Gastroesophageal sphincter (tissue), 4 donors: ENCODE results near the gene PSMA8. TPM values are rescaled to one million over a fixed set of nuclear protein-coding genes. Genes with fewer than 3 reads are reported as not detected.

Source experiments
- ATAC-seq: fragments of 150-250 bp; one replicate; pipeline ENCODE4 v1.9.1; 2016; ENCODE audit warnings: mild to moderate bottlenecking, moderate library complexity
- H3K27ac ChIP-seq, 4 donors: fragments of 200-600 bp; sonication (generic) in 3 of 4; 1 replicate in 3 of 4; 2 replicates in 1 of 4; pipeline ENCODE4 v1.5.1; 2016 to 2019
- H3K27me3 ChIP-seq: fragments of 200-600 bp; sonication (generic); one replicate; pipeline ENCODE4 v1.5.1; 2019
- H3K36me3 ChIP-seq, 2 donors: fragments of 200-600 bp; sonication (generic); one replicate each; pipeline ENCODE4 v1.5.1; 2019; ENCODE audit warnings: control low read depth in 1 of 2
- H3K4me1 ChIP-seq, 3 donors: fragments of 200-600 bp; sonication (generic); 1 replicate in 2 of 3; 2 replicates in 1 of 3; pipeline ENCODE4 v1.5.1; 2016 to 2019; ENCODE audit warnings: control low read depth in 2 of 3
- H3K4me3 ChIP-seq, 2 donors: fragments of 200-600 bp; sonication (generic); one replicate each; pipeline ENCODE4 v1.5.1; 2019; ENCODE audit warnings: mild to moderate bottlenecking in 1 of 2, moderate library complexity in 1 of 2
- H3K9me3 ChIP-seq, 3 donors: fragments of 200-600 bp; sonication (generic); one replicate each; pipeline ENCODE4 v1.5.1; 2017 to 2019; ENCODE audit warnings: control low read depth in 2 of 3
- EP300 ChIP-seq: sonication (generic); formaldehyde crosslinking; IDR thresholded peaks from one replicate; pipeline ENCODE4 v1.6.1; 2017; ENCODE audit warnings: antibody characterized with exemption, mild to moderate bottlenecking
- POLR2A ChIP-seq, 2 donors: fragments of 450-650 bp; IDR thresholded peaks; one replicate each; pipeline ENCODE4 v1.6.1; 2017; ENCODE audit warnings: antibody characterized with exemption in 2 of 2, mild to moderate bottlenecking in 2 of 2, moderate library complexity in 1 of 2
- POLR2AphosphoS5 ChIP-seq: sonication (generic); formaldehyde crosslinking; IDR thresholded peaks from one replicate; pipeline ENCODE4 v1.6.1; 2017; ENCODE audit warnings: antibody characterized with exemption
- WGBS, 2 donors: methylation state at CpG; one replicate each; pipeline ENCODE4 v1.1.5; 2018; ENCODE audit warnings: low coverage in 1 of 2; 5-methylcytosine and 5-hydroxymethylcytosine counted together
- total RNA-seq, 4 donors: library from RNA; depleted of rRNA; stranded (reverse); fragments of >200 nt; gene quantifications; one replicate each; pipeline ENCODE4 v1.1.0, GENCODE V29; 2016
- TF ChIP-seq, protein P1 (sequence below), 4 experiments: fragments of 200-600 bp in 2 of 4; fragments of 450-650 bp in 2 of 4; sonication (generic) in 1 of 4; IDR thresholded peaks; one replicate each; pipeline ENCODE4 v1.5.1; 2017 to 2019; ENCODE audit warnings: antibody characterized with exemption in 4 of 4, mild to moderate bottlenecking in 2 of 4, moderate library complexity in 2 of 4

The PSMA8 gene
- total RNA-seq = not detected

DNA sequence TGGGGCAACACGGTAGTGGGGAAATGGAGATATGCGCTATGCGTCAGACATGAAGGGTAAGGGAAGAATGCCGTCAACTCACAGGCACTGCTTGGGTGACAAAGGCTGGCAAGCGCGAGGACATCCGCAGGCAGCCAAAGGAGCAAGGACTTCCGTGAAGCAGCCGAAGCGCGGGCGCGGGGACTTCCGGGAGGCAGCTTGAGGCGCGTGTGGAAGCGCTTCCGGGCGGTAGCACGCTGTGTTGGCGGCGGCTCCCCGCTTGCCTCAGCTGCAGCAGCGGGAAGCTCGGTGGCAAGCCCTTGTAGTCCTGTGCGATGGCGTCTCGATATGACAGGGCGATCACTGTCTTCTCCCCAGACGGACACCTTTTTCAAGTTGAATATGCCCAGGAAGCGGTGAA lies at the start of gene PSMA8:
Gene PSMA8, plus strand, starts transcription at position 218 of the 400 bp plus-strand sequence. Its CDS starts 97 bp downstream, at position 315.
- 47 to 66% methylated on average over 23 to 28 of the region's 31 CpGs for WGBS, 2 donors
- no peaks in the 10 kb centered on the region for H3K4me1 ChIP-seq
- no peaks in the 10 kb centered on the region for H3K36me3 ChIP-seq
- no peak for TF ChIP-seq POLR2A (IDR thresholded peaks at IDR 0.05)
- TF ChIP-seq POLR2AphosphoS5 = no peak
- TF ChIP-seq, protein P1, sequence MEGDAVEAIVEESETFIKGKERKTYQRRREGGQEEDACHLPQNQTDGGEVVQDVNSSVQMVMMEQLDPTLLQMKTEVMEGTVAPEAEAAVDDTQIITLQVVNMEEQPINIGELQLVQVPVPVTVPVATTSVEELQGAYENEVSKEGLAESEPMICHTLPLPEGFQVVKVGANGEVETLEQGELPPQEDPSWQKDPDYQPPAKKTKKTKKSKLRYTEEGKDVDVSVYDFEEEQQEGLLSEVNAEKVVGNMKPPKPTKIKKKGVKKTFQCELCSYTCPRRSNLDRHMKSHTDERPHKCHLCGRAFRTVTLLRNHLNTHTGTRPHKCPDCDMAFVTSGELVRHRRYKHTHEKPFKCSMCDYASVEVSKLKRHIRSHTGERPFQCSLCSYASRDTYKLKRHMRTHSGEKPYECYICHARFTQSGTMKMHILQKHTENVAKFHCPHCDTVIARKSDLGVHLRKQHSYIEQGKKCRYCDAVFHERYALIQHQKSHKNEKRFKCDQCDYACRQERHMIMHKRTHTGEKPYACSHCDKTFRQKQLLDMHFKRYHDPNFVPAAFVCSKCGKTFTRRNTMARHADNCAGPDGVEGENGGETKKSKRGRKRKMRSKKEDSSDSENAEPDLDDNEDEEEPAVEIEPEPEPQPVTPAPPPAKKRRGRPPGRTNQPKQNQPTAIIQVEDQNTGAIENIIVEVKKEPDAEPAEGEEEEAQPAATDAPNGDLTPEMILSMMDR (IDR thresholded peaks at IDR 0.05) = no peak
- TF ChIP-seq EP300 = no peak
- H3K27me3 ChIP-seq = no peaks in the 10 kb centered on the region
- H3K4me3 ChIP-seq = no peak within 1 kb of the TSS
- ATAC-seq = peak; percentile 25
- H3K9me3 ChIP-seq = peaks cover 0 to 3% (median 0%) of the 10 kb centered on the region in 3 donors
- H3K27ac ChIP-seq = no peak within 1 kb of the TSS

DNA sequence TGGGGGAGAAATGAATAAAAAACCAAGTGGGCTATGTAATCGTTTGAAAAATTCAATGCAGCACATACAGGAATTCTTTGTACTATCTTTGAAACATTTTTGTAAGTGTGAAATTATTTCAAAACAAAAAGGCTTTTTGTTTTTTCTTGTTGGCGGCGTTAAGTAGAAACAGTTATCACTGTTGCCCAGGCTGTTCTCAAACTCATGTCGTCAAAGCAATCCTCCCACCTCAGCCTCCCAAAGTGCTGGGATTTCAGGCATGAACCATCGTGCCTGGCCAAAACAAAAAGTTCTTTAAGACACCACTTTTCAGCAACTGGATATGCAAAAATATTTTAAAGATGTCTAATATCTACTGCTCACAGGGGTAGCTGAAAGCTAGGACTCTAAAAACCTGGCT lies 48.6 kb upstream of the PSMA8 start:
- Histone ChIP-seq H3K4me3 (no peak overlapping the region), H3K27me3 (no peaks in the 10 kb centered on the region), H3K9me3 (no peaks in the 10 kb centered on the region), H3K4me1 (peaks cover 0 to 33% (median 3%) of the 10 kb centered on the region in 3 donors), H3K36me3 (peaks cover 0 to 51% of the 10 kb centered on the region in 2 donors), H3K27ac (no peak overlapping the region)
- TF ChIP-seq, protein P1 (IDR thresholded peaks at IDR 0.05) = no peak
- TF ChIP-seq POLR2A (IDR thresholded peaks at IDR 0.05) (no peak), POLR2AphosphoS5 (no peak)
- no peak for ATAC-seq
- 85 to 86% methylated on average over 5 of the region's 5 CpGs for WGBS, 2 donors

DNA sequence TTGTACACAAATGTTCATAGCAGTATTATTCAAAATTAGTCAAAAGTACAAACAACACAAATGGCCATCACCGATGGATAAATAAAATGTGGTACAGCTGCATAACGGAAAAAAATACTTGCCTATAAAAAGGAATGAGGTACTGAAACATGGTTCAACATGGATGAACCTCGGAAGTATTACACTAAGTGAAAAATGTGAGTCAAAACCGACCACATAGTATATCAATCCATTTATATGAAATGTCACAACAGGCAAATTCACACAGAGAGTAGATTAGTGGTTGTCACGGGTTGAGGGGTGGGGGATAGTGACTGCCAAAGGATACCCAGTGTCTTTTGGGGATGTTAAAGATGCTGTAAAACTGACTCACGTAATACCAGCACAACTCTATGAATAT lies 46.7 kb upstream of the PSMA8 start:
- Histone ChIP-seq H3K27ac (no peak overlapping the region), H3K4me3 (no peak overlapping the region), H3K36me3 (peaks cover 0 to 46% of the 10 kb centered on the region in 2 donors), H3K27me3 (no peaks in the 10 kb centered on the region), H3K9me3 (no peaks in the 10 kb centered on the region), H3K4me1 (peaks cover 0 to 39% (median 3%) of the 10 kb centered on the region in 3 donors)
- ATAC-seq = no peak
- TF ChIP-seq, protein P1 (IDR thresholded peaks at IDR 0.05) = no peak
- TF ChIP-seq EP300 = no peak
- no peak for TF ChIP-seq POLR2A (IDR thresholded peaks at IDR 0.05)
- no peak for TF ChIP-seq POLR2AphosphoS5
- 78 to 88% methylated on average over 6 of the region's 6 CpGs for WGBS, 2 donors

DNA sequence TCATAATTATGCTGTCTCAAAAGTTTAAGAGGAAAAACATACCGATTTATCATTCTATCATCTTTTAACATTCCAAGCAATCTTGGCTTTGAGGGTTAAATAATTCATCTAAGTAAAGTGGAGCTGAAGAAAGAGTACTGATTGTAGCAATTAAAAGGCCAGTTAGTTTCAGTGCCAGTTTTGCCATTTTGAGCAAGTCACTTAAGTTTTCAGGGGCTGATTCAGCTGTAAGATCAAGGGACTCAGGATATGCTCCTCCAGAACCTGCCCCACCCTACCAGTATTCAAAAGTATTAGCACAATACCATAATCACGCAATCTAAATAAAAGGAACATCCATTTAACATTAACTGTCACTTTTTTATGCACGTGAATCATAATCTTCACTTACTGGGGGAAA lies 45.2 kb upstream of the PSMA8 start:
- peak overlapping the region in 1 of 2 donors; percentile 96 for H3K4me3 ChIP-seq
- no peaks in the 10 kb centered on the region for H3K27me3 ChIP-seq
- peaks cover 0 to 39% (median 3%) of the 10 kb centered on the region in 3 donors for H3K4me1 ChIP-seq
- H3K27ac ChIP-seq = peak overlapping the region in 1 of 4 donors; percentile 99
- peaks cover 0 to 34% of the 10 kb centered on the region in 2 donors for H3K36me3 ChIP-seq
- 31 to 38% methylated on average over 3 of the region's 3 CpGs for WGBS, 2 donors
- ATAC-seq = no peak
- TF ChIP-seq POLR2AphosphoS5 (no peak), POLR2A (IDR thresholded peaks at IDR 0.05) (no peak), EP300 (no peak)
- TF ChIP-seq, protein P1 (IDR thresholded peaks at IDR 0.05) = no peak
- H3K9me3 ChIP-seq = no peaks in the 10 kb centered on the region

DNA sequence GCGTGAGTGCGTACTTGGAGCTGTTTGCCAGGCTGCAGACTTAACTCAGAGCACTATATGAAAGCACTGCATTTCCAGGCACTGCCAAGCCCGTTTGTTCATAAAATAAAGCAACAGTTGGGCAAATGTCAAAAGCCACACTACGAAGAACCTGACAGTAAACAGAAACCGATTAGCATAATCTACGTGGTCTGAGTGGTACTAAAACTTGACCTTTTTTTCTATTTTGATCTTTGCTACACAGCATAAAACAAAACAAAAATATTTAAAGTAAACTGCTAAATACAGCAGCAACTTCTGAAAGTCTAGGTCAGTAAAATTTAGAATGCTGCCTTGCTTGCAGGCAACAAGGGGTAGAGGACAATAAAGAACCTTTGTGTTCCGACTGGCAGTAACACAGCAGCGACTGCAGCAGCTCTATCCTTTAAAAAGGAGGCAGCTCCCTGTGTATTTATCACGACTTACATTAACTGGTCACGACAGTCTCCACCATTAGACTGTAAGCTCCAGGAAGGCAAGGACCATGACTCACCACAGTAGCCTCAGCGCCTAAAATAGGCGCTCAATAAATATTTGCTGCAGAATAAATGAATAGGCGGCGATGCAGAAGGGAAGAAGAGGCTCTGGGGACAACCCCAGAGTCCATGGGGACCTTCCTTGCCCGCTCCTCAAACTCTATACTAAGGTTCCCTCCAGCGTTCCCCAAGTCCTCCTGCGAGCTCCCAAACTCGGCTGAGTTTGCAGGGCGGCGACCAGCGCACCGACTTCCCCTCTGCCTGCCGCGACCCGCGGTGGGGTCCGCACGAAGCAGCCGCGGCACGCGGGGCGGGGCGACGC lies 44.2 kb upstream of the PSMA8 start:
- TF ChIP-seq, protein P1 (IDR thresholded peaks at IDR 0.05) = no peak
- TF ChIP-seq POLR2AphosphoS5 = peak; percentile 12
- TF ChIP-seq EP300 = no peak
- TF ChIP-seq POLR2A (IDR thresholded peaks at IDR 0.05) = no peak
- H3K27me3 ChIP-seq = no peaks in the 10 kb centered on the region
- H3K9me3 ChIP-seq = no peaks in the 10 kb centered on the region
- peak overlapping the region; percentile 85 to 99 (median 95) for H3K27ac ChIP-seq
- H3K4me1 ChIP-seq = peaks cover 0 to 39% (median 3%) of the 10 kb centered on the region in 3 donors
- H3K36me3 ChIP-seq = peaks cover 0 to 26% of the 10 kb centered on the region in 2 donors
- no peak for ATAC-seq
- H3K4me3 ChIP-seq = peak overlapping the region; percentile 87 to 96
- 2 to 3% methylated on average over 12 to 16 of the region's 35 CpGs for WGBS, 2 donors
